D721Med (cell line): ENCODE results near the gene FAM20C.
"Not testable (repeated sequence)": the region's sequence is repeated elsewhere in the genome, so short reads cannot be mapped to it uniquely, and the experiment has no call there.

ENCODE experiments used
- DNase-seq: peaks from one replicate; pipeline ENCODE4 v3.0.0; 2011; ENCODE audit warnings: low spot score; ENCODE audit not compliant: insufficient read length
- FAIRE-seq: peaks from 2 replicates; lab custom pipeline; 2011; peaks lifted over from hg19 to GRCh38; lab: Jason Lieb, UNC
- TF ChIP-seq, protein P1 (sequence below): IDR thresholded peaks from 2 replicates; pipeline ENCODE4 v1.5.1; 2012; ENCODE audit warnings: mild to moderate bottlenecking, control low read depth; ENCODE audit not compliant: insufficient read depth; ENCODE audit errors: missing control alignments

FAM20C gene

DNA sequence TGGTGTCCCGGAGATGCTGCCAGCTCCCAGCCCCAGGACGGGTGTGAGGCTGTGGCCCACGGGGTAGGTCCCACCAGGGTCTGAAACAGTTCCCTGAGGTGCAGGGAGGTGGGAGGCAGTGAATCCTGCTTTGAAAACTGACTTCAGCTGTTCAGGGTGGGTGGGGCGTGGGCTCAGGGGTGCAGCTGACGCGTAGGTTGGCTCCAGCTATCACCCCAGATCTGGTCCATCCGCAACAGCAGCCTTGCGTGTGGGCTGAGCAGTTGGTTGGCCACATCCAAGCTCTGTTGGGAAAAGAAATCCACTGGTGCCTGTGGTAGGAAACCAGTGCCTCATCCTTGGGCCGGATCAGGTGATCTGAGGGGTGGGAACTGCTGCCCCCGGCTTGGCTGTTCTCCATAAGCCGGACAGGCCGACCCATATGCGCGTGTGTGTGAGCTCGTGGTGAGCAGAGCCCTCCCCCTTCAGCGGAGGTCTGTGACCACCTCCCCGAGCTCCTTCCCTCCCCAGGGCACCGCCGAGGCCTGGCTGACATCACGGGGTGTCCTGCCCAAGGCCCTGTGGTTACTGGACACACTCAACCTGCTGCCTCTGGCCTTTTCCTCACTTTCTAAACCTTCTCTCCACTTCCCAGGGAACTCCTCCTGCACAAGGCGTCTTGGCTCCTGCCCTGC, 15.4 kb upstream of the FAM20C start:
- DNase-seq (no peak), FAIRE-seq (no peak)
- TF ChIP-seq, protein P1, sequence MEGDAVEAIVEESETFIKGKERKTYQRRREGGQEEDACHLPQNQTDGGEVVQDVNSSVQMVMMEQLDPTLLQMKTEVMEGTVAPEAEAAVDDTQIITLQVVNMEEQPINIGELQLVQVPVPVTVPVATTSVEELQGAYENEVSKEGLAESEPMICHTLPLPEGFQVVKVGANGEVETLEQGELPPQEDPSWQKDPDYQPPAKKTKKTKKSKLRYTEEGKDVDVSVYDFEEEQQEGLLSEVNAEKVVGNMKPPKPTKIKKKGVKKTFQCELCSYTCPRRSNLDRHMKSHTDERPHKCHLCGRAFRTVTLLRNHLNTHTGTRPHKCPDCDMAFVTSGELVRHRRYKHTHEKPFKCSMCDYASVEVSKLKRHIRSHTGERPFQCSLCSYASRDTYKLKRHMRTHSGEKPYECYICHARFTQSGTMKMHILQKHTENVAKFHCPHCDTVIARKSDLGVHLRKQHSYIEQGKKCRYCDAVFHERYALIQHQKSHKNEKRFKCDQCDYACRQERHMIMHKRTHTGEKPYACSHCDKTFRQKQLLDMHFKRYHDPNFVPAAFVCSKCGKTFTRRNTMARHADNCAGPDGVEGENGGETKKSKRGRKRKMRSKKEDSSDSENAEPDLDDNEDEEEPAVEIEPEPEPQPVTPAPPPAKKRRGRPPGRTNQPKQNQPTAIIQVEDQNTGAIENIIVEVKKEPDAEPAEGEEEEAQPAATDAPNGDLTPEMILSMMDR: no peak

DNA sequence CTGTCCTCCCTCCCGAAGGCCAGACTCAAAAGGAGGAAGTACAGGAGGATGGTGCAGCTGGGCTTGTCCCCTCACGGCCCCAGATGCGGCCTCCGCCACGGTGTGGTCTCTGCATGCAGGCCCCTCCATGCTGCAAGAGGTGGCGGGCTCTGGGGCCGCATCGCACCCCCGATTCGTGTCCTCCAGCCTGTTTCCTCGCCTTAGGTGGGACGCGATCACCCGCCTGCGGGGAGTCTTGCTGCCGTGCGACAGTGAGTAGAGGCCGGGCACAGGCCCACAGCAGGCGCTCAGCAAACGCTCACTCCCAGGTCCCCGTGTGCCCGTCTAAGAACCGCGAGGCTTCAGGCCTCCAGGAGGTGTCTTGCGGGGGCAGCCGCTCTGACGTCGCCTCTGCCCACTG, 13.9 kb upstream of the FAM20C start:
- FAIRE-seq: no peak
- TF ChIP-seq, protein P1: no peak
- DNase-seq: no peak

DNA sequence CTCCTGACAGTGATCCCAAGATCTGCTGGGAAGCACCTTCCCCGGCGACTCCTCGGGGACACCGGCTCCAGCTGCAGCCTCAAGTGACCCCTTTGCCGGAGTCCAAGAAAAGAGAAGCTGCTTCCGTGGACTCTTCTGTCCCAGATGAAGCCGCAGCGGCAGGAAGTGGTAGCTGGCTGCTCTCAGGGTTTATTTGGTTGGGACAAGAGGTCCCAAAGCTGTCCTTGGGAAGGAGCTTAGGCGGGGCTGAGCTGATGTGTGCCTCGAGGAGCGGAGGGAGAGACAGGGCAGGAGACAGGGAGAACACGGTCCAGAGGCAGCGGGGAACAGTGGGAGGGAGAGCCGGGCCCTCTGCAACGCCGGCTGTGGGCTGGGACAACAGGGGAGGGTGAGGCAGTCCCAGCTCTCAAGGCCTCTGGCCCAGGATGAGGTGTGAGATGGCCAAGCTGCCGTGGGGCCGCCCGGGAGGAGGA, 13.1 kb upstream of the FAM20C start:
- DNase-seq (no peak), FAIRE-seq (no peak)
- TF ChIP-seq, protein P1: no peak

DNA sequence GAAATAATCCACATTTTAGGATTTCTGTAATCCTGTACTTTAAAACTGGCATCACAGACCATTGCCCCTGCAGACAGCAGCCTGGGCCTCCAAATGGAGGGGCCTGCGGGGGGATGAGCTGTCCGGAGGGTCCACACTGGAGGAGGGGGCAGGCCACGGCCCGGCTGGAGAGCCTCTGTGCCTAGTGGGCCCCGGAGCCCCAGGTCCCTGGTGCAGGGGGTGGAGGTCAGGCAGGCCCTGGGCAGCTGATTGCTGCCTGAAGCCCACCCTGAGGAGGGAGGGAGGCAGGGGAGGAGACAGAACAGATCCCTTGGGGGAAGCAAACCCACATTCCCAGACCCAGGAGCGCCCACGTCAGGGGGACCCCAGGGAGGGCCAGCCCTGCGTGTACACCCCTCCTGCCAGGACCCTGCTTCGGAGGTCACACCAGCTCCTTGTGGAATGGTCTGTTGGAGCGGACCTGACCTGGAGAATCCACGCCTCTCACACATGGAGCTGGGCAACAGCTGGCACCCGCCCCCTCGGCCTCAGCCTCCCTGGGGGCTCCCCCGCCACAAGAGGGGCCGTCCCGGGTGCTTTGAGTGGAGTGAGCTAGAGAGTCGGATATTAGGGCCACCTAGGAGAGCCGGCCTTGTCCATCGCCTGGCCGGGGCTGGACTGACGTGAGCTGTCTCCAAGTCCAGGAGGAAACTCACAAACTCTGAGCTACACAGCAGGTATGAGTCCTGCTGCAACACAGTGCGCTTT, 12.2 kb upstream of the FAM20C start:
- TF ChIP-seq, protein P1: no peak
- FAIRE-seq: no peak
- no peak for DNase-seq

DNA sequence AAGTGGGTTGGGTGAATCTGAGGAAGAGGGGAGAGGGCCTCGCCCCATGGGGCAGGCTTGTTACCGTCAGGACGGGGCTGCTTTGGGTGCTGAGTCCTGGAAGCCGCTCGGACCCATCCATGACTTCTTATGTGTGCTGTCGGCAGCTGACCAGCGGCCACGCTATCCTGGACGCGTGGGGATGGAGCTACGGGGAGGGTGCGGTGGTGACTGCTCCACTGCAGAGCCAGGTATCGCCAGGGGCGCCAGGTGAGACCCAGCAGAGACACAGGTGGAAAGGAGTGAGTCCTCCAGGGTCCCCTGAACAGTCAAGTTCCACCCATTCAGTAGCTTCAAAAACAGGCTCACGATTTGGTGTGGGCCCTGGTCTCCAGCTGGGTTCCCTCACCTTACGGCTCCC, 10.6 kb upstream of the FAM20C start:
- TF ChIP-seq, protein P1: no peak
- DNase-seq: no peak
- no peak for FAIRE-seq

DNA sequence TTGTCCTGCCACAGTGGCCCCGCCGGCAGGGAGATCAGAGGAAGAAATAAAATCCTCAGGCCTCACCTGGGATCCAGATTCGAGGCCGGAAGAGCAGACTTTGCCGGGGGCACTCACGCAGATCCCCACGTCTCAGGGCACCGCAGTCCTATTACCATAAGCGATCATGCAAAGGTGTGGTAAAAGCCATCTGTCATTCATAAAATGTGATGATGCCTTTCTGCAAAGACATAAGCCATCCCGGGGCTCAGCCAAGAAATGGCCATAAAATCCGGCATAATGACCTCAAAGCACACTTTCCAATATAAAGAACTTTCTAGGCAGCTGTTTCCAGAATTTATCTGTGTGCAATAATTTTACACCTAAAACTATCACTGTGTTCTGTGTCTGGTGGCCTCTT, 9.9 kb upstream of the FAM20C start:
- not testable (repeated sequence) for DNase-seq, FAIRE-seq

DNA sequence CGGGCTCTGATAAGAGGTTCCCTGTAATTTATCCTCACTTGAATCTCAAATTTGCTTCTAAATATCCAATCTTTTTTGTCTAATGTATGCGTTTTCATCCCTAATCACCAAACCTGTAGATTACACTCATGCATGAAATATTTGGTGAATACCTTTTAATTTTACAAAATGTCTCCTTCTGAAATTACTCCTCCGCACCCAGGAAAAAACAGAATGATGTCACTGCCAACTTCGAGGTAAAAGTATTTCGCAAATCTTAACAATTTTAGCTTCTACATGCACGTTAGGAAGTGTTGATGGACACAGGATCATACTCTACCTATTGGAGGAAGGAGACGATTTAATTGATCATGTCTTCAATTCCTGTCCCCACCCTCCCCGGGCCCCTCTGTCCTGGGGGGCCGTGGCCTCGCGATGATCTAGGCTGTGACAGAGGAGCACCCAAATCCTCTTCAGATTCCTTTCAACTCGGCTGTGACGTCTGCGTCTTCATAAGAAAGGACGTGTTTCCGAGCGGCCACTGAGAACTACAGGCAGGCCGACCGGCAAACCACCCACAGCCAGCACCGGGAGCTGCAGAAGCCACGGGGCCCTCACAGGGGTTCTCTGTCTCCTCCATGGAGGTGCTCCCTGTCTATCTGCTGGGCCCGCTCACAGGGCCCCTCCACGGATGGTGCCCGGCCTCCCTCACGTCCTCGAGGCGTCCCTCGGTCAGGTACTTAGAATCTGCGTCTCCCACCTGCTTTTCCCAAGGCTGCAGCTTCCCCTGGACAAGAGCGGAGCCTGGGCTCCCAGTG, 8.7 kb upstream of the FAM20C start:
- FAIRE-seq (no peak), DNase-seq (no peak)
- TF ChIP-seq, protein P1: no peak
